ENCODE data around the gene A1BG. TPM values are rescaled to one million over a fixed set of nuclear protein-coding genes. Genes with fewer than 3 reads are reported as not detected.

Gene A1BG
- total and polyA plus RNA-seq, 4 donors: 1.2 to 53.4 (median 18.6) TPM

DNA sequence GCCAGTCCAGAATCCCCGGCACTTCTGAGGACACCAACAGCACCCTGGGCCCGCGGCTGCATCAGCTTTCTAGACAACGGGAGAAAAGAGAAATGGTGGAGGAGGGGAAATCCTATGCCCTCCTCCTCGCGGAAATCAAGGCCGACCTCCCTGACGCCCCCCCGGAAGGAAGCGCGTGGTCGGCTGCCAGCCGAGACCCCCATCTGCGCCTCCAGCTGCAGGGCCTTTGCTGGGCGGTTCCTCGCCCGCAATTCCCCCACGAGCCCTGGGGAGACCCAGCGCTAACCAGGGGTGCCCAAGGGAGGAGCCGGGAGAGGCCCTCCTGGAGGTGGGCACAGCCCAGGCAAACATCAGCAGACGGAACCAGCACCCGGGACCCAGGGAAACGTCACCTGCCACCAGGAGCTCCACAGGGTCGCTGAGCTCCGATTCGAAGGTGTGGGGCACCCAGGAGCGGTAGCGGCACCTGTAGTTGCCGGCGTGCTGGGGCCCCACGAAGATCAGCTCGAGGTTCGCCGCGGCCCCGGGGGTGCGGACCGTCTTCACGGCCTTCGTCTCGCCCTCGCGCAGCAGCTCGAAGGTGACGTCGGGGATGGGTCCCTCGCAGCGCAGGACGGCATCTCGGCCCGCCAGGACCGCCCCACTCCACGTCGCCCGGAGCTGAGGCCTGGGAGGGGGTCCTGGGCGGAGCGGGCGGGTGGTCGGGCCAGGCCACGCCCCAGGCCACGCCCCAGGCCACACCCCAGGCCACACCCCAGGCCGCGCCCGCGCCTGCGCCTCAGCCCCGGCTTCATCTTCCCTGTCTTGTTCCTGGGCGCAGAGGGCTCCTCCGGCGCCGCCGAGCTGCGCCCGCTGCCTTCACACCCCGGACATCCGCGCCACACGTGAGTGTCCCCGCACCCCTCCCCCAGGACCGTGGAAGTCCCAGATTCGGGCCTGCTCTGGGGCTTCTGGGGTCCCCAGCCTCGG is 6.0 kb downstream of the A1BG start:
- Histone ChIP-seq H3K4me3 (peak overlapping the region; percentile 66), H3K9ac (ENCODE audit: insufficient read depth in 1 of 2, low read length in 2 of 2) (no peak overlapping the region), H3K27me3 (ENCODE audit: control insufficient read depth in 3 of 3, insufficient read depth in 3 of 3, low read length in 2 of 3) (peaks cover 0 to 47% (median 44%) of the 10 kb centered on the region in 3 donors), H3K36me3 (ENCODE audit: control insufficient read depth in 4 of 4, insufficient read depth in 4 of 4, low read length in 4 of 4) (peaks cover 0 to 6% (median 0%) of the 10 kb centered on the region in 4 donors), H3K27ac (ENCODE audit: low read depth in 1 of 2, low read length in 1 of 2) (peak overlapping the region in 1 of 2 donors; percentile 80), H3K4me1 (ENCODE audit: control insufficient read depth in 5 of 5, insufficient read depth in 5 of 5, low read length in 5 of 5) (peaks cover 0 to 7% (median 2%) of the 10 kb centered on the region in 5 donors), H3K9me3 (ENCODE audit: control insufficient read depth in 4 of 4, insufficient read depth in 3 of 4, low read length in 3 of 4) (peaks cover 0 to 4% (median 0%) of the 10 kb centered on the region in 4 donors)
- DNase-seq (peak; percentile 29 to 41 (median 35)), ATAC-seq (ENCODE audit: insufficient read depth, low FRiP score) (peak; percentile 94)
- 2% methylated on average over 67 to 82 of the region's 82 CpGs for WGBS, 2 donors
- TF ChIP-seq, protein P1, sequence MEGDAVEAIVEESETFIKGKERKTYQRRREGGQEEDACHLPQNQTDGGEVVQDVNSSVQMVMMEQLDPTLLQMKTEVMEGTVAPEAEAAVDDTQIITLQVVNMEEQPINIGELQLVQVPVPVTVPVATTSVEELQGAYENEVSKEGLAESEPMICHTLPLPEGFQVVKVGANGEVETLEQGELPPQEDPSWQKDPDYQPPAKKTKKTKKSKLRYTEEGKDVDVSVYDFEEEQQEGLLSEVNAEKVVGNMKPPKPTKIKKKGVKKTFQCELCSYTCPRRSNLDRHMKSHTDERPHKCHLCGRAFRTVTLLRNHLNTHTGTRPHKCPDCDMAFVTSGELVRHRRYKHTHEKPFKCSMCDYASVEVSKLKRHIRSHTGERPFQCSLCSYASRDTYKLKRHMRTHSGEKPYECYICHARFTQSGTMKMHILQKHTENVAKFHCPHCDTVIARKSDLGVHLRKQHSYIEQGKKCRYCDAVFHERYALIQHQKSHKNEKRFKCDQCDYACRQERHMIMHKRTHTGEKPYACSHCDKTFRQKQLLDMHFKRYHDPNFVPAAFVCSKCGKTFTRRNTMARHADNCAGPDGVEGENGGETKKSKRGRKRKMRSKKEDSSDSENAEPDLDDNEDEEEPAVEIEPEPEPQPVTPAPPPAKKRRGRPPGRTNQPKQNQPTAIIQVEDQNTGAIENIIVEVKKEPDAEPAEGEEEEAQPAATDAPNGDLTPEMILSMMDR (IDR thresholded peaks at IDR 0.05; ENCODE audit: control extremely low read depth, extremely low read depth): no peak

DNA sequence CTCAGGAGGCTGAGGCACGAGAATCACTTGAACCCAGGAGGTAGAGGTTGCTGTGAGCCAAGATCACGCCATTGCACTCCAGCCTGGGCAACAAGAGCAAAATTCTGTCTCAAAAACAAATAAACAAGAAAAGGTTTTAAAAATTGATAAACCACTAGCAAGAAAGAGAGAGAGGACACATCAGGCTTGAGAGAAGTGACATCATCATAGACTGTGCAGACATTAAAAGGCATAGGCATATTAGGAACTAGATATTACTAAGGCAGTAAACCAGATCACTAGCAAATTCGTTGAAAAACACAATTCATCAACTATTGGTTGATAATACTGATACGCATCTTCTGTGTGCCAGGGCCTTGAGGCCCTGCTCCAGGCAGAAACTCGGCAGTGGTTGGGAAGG is 7.7 kb downstream of the A1BG start:
- no peak overlapping the region for H3K27ac ChIP-seq (ENCODE audit: low read depth in 1 of 2, low read length in 1 of 2)
- no peak for ATAC-seq (ENCODE audit: insufficient read depth, low FRiP score)

GRCh38 chr19:58338825-58339558 is 14.3 kb downstream of the A1BG start:
- H3K9me3 ChIP-seq (ENCODE audit: control insufficient read depth in 4 of 4, insufficient read depth in 3 of 4, low read length in 3 of 4): peaks cover 0 to 10% (median 0%) of the 10 kb centered on the region in 4 donors
- WGBS, 2 donors: 83 to 85% methylated on average over 30 of the region's 30 CpGs
- H3K4me3 ChIP-seq: no peak overlapping the region
- TF ChIP-seq, protein P1 (IDR thresholded peaks at IDR 0.05; ENCODE audit: control extremely low read depth, extremely low read depth): no peak
- no peaks in the 10 kb centered on the region for H3K27me3 ChIP-seq (ENCODE audit: control insufficient read depth in 3 of 3, insufficient read depth in 3 of 3, low read length in 2 of 3)
- H3K27ac ChIP-seq (ENCODE audit: low read depth in 1 of 2, low read length in 1 of 2): no peak overlapping the region
- H3K9ac ChIP-seq (ENCODE audit: insufficient read depth in 1 of 2, low read length in 2 of 2): no peak overlapping the region
- peaks cover 0 to 38% (median 23%) of the 10 kb centered on the region in 4 donors for H3K36me3 ChIP-seq (ENCODE audit: control insufficient read depth in 4 of 4, insufficient read depth in 4 of 4, low read length in 4 of 4)
- ATAC-seq (ENCODE audit: insufficient read depth, low FRiP score) (no peak), DNase-seq (no peak)
- peaks cover 0 to 1% (median 0%) of the 10 kb centered on the region in 5 donors for H3K4me1 ChIP-seq (ENCODE audit: control insufficient read depth in 5 of 5, insufficient read depth in 5 of 5, low read length in 5 of 5)

More for the DNA sequence above, 7.7 kb downstream of the A1BG start:
- no peak for DNase-seq
- WGBS, 2 donors: 81 to 87% methylated on average over 5 of the region's 5 CpGs
- Histone ChIP-seq H3K9ac (ENCODE audit: insufficient read depth in 1 of 2, low read length in 2 of 2) (no peak overlapping the region), H3K27me3 (ENCODE audit: control insufficient read depth in 3 of 3, insufficient read depth in 3 of 3, low read length in 2 of 3) (peaks cover 0 to 38% (median 35%) of the 10 kb centered on the region in 3 donors), H3K36me3 (ENCODE audit: control insufficient read depth in 4 of 4, insufficient read depth in 4 of 4, low read length in 4 of 4) (peaks cover 0 to 6% (median 2%) of the 10 kb centered on the region in 4 donors), H3K9me3 (ENCODE audit: control insufficient read depth in 4 of 4, insufficient read depth in 3 of 4, low read length in 3 of 4) (peaks cover 0 to 4% (median 0%) of the 10 kb centered on the region in 4 donors), H3K4me1 (ENCODE audit: control insufficient read depth in 5 of 5, insufficient read depth in 5 of 5, low read length in 5 of 5) (peaks cover 0 to 5% (median 2%) of the 10 kb centered on the region in 5 donors), H3K4me3 (no peak overlapping the region)
- TF ChIP-seq, protein P1 (IDR thresholded peaks at IDR 0.05; ENCODE audit: control extremely low read depth, extremely low read depth): no peak
